Measurements from ENCODE around the gene GYS1.
A peak's percentile ranks its signal among the peaks of the same experiment; 100 is the strongest.
"Not testable (repeated sequence)": the region's sequence is repeated elsewhere in the genome, so short reads cannot be mapped to it uniquely, and the experiment has no call there.

The GYS1 gene

DNA sequence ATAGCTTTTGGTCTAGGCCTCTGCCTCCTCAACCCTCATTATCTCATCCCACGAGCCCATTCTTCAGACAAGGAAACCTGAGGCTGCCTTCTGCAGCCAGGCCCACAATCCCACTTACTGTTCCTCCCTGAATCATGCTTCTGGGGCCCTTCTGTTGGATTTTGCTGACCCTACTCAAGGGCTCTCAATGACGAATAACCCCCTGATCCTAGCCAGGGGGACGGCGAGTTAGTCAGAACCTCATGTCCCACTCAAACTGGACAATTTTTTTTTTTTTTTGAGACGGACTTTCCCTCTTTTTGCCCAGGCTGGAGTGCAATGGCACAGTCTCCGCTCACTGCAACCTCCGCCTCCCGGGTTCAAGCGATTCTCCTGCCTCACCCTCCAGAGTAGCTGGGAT lies 29.0 kb upstream of the GYS1 start:
- H3K9ac ChIP-seq (ENCODE audit: low read depth, low read length): no peak overlapping the region
- peaks cover 12% of the 10 kb centered on the region; the same call in 1 of the 2 replicates for H3K4me1 ChIP-seq (ENCODE audit: insufficient read depth, low read length)
- H3K36me3 ChIP-seq (ENCODE audit: insufficient read depth, low read length): no peaks in the 10 kb centered on the region
- H3K9me3 ChIP-seq (ENCODE audit: control insufficient read depth, insufficient read depth, low read length): no peaks in the 10 kb centered on the region

DNA sequence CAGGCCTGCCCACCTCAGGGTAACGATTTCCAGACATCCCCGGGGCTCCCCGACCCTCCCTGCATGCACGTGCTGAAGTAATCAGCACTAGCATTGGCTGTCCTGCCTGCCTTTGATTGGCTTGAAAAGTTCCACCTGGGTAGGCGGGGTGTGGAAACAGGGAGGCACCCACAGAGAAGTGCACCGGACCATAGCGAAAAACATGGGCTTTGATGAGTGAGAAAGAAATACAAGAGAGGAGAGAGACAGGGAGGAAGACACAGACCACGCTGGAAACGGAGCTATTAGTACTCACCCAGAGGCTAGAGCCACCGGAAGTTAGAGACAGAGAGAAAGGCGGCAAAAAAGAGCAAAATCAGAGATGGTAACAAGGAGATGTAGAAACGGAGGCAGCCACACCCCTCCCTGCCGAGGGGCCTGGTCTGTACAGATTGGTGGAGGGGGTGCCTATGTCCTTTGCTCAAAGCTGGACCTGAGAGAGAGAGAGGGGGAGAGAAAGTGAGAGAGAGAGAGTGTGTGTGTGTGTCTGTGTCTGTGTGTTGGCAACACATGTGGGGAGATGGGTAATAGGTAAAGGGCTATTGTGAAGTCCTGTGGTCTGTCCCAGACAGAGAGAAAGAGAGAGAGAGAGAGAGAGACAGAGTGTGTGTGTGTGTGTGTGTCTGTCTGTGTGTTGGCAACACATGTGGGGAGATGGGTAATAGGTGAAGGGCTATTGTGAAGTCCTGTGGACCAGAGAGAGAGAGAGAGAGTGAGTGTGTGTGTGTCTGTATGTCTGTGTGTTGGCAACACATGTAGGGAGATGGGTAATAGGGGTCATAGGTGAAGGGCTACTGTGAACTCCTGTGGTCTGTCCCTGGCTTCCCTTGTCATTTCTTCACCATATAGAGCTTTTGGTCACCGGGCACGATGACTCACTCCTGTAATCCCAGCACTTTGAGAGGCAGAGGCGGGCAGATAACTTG lies 28.1 kb upstream of the GYS1 start:
- no peak overlapping the region for H3K9ac ChIP-seq (ENCODE audit: low read depth, low read length)

DNA sequence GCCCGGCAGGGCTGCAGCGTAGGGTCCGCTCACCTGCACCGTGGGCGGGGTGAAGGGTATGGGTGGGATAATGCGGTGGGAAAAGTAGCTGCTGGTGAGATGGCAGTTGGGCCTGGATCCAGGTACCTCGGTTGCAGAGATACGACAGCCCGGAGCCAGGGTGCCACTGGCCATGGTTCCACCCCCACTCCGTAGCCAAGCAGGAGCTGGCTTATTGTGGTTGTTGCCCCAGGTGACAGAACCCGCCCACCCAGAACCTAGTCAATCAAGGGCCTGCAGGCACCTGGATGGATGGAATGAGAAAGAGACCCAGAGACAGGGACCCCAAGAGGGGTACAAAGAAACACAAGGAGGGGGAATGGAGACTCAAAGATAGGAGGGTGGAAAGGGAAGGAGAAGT lies 27.2 kb upstream of the GYS1 start:
- Histone ChIP-seq H3K9me3 (ENCODE audit: control insufficient read depth, insufficient read depth, low read length) (no peaks in the 10 kb centered on the region), H3K9ac (ENCODE audit: low read depth, low read length) (peak overlapping the region; percentile 75; the same call in 1 of the 2 replicates), H3K36me3 (ENCODE audit: insufficient read depth, low read length) (no peaks in the 10 kb centered on the region), H3K4me1 (ENCODE audit: insufficient read depth, low read length) (peaks cover 12% of the 10 kb centered on the region; the same call in 1 of the 2 replicates)

More for the DNA sequence above, 28.1 kb upstream of the GYS1 start:
- no peaks in the 10 kb centered on the region for H3K36me3 ChIP-seq (ENCODE audit: insufficient read depth, low read length)
- peaks cover 12% of the 10 kb centered on the region; the same call in 1 of the 2 replicates for H3K4me1 ChIP-seq (ENCODE audit: insufficient read depth, low read length)
- no peaks in the 10 kb centered on the region for H3K9me3 ChIP-seq (ENCODE audit: control insufficient read depth, insufficient read depth, low read length)

DNA sequence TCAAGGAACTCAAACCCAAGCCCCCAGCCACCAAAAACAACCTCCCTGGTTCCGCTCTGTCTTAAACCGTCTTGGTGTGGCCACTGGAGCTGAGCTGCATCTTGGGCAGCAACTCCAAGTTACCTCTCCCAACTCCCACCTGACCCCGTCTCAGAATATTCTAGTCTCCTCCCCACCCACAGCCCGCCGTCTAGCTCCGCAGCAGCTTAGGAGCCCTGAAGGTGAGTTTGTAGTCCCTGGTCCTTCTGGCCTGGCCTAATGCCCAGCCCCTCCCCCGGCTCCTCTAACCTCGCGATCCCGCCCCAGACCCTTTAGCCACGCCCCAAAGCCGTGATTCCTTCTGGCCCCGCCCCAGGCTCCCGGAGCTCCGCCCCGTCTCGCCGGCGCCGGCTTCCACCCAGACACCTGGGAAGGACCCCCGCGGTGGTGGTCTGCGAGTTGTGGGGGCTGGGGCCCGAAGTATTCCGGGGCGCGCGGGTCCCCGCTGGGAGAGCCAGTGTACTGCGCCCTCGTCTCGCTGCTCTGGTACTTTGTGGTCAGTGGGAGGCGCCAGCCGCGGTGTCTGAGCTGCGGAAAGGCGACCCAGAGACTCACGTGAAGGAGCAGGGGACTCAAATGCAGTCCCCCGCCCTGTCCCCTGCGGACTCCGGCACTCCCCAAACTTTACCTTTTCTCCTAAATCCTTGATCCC lies 26.3 kb upstream of the GYS1 start:
- Histone ChIP-seq H3K4me1 (ENCODE audit: insufficient read depth, low read length) (peaks cover 12% of the 10 kb centered on the region; the same call in 1 of the 2 replicates), H3K9ac (ENCODE audit: low read depth, low read length) (peak overlapping the region; percentile 75), H3K36me3 (ENCODE audit: insufficient read depth, low read length) (0 out of 2 replicates have a peak, but pooled peaks cover 7% of the 10 kb centered on the region), H3K9me3 (ENCODE audit: control insufficient read depth, insufficient read depth, low read length) (no peaks in the 10 kb centered on the region)

DNA sequence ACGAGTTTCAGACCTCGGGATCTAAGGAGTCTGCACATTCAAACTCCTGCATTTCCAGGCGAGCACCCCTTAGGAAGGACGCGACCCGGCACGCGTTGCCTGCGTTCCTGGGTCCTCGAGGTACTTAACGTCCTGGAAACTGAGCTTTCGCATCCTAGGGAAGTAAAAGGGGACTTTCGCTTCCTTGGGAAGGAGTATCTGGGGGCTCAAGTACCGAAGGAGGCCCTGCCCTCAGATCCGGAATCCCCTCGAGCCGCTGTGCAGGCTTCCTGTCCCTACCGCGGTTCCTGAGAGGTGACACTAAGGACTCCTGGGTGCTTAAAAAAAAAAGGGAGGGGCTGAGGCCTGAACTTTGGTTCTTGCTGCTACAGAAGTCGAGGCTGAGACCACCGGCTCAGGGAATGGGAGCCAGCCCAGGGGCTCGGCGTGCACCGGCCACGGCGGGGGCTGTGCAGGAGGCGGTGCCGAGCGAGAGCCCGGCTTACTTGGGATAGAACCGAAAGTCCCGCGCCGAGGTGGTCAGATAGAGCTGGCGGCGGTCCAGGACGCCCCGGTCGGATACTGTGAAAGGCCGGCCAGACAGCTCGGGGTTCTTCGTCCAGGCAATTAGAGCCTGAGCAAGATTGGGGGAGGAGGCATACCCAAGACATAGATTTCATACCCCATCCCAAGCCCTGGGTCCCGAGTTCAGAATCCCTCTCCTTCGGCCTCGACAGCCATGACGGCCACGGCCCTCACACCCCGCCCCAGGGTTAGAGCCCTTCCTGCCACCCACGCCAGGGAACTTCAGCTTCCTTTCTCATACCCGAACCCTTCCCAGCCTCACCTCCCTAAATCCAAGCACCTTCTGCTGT lies 25.5 kb upstream of the GYS1 start:
- not testable (repeated sequence) for H3K36me3 ChIP-seq (ENCODE audit: insufficient read depth, low read length); H3K9me3 ChIP-seq (ENCODE audit: control insufficient read depth, insufficient read depth, low read length)
- Histone ChIP-seq H3K4me1 (ENCODE audit: insufficient read depth, low read length) (peaks cover 12% of the 10 kb centered on the region; the same call in 1 of the 2 replicates), H3K9ac (ENCODE audit: low read depth, low read length) (peak overlapping the region; percentile 75)

DNA sequence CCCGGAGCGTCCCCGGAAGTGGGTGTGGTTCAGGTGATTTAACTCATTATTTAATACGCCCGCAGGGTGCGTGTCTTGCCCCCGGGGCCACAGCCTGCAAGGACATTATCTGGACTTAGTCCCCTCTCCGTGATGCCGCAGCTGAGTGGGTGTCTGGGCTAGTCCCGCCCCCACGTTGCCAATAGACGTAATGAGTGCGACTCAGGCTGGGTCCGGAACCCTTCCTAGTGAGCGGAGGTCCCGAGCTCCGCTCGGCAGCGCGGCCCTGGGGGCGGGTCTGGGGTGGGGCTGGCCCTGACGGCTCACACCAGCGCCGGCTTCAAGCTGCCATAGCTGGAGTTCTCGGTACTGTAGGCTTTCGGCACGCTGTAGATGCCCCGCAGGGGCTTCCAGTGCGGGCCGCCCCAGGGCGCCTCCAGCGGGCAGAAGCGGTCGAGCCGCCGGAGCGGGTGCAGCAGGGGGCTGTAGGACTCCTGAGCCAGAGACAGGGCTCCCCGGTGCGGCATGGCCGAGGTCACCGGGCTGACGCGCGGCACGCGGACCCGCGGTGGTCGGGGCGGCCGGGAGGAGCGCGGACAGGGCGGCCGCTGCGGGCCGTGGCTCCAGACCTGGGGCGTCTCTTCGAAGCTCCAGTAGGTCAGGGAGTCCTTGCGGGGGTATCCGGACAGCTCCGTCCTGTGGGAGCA lies 24.7 kb upstream of the GYS1 start:
- H3K36me3 ChIP-seq (ENCODE audit: insufficient read depth, low read length): peaks cover 7% of the 10 kb centered on the region; the same call in 1 of the 2 replicates
- peaks cover 12% of the 10 kb centered on the region; the same call in 1 of the 2 replicates for H3K4me1 ChIP-seq (ENCODE audit: insufficient read depth, low read length)
- H3K9me3 ChIP-seq (ENCODE audit: control insufficient read depth, insufficient read depth, low read length): no peaks in the 10 kb centered on the region
- peak overlapping the region; percentile 75 for H3K9ac ChIP-seq (ENCODE audit: low read depth, low read length)

DNA sequence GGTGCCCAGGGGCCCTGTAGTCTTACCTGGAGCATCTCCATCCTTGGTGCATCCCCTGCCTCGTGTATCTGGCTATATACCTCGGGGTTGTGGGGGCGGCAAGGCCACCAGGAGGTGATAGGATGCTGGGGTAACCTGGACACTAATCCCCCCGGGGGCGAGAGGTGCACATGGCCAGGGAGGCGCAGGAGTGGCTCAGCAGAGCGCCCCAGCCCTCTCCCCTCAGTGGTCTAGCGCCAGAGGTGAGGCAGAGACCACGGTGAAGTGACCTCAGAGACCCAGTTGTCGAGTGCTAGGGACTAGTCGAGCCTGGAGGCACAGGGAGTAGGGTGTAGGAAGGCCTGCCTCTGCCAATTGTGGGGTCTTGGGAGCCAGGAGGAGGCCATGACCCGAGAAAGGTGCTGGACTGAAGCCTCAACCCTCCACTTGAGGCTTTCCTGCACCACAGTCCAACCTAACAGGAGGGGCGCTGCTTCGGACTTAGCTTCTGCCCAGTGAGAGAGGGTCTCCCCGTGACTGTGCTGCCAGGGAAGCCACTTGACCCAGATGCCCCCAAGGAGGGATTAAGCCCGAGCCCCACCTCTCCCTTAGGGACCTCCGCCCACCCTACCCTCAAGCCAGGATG lies 24.0 kb upstream of the GYS1 start, which contains the start of gene LHB:
Gene LHB (minus strand): TSS at position 51 of the 625 bp plus-strand sequence. CDS start 10 bp downstream, at position 41.
- Histone ChIP-seq H3K9ac (ENCODE audit: low read depth, low read length) (peak within 1 kb of the TSS; percentile 75; the same call in 1 of the 2 replicates), H3K4me1 (ENCODE audit: insufficient read depth, low read length) (peaks cover 12% of the 10 kb centered on the region; the same call in 1 of the 2 replicates), H3K36me3 (ENCODE audit: insufficient read depth, low read length) (peaks cover 7% of the 10 kb centered on the region; the same call in 1 of the 2 replicates), H3K9me3 (ENCODE audit: control insufficient read depth, insufficient read depth, low read length) (no peaks in the 10 kb centered on the region)

DNA sequence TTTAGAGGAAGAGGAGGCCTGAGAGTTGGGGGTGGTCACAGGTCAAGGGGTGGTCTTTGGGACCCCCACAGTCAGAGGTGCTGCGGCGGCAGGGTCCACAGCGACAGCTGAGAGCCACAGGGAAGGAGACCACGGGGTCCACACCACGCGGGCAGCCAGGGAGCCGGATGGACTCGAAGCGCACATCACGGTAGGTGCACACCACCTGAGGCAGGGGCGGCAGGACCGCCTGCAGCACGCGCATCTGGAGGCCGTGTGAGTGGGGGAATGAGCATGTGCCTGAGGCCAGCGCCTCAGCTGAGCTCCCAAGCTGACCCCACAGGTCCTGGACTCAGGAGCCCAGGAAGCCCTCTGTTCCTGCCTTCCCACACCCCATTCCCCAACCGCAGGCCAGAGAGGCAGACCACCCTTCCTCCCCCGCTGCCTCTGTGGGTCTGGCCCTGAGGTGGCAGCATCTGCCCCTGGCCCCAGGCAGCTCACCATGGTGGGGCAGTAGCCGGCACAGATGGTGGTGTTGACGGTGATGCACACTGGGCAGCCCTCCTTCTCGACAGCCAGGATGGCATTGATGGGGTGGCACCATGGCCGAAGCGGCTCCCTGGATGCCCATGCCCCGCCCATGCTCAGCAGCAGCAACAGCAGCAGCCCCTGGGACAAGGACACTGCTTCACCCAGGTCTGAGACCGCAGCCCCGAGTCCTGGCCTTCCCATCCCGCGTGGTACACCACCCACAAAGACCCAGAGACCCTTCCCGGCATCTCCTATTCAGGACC lies 23.1 kb upstream of the GYS1 start:
- no peak overlapping the region for H3K9ac ChIP-seq (ENCODE audit: low read depth, low read length)
- peaks cover 14% of the 10 kb centered on the region; the same call in 1 of the 2 replicates for H3K36me3 ChIP-seq (ENCODE audit: insufficient read depth, low read length)
- no peaks in the 10 kb centered on the region for H3K9me3 ChIP-seq (ENCODE audit: control insufficient read depth, insufficient read depth, low read length)
- H3K4me1 ChIP-seq (ENCODE audit: insufficient read depth, low read length): peaks cover 8% of the 10 kb centered on the region; the same call in 1 of the 2 replicates

DNA sequence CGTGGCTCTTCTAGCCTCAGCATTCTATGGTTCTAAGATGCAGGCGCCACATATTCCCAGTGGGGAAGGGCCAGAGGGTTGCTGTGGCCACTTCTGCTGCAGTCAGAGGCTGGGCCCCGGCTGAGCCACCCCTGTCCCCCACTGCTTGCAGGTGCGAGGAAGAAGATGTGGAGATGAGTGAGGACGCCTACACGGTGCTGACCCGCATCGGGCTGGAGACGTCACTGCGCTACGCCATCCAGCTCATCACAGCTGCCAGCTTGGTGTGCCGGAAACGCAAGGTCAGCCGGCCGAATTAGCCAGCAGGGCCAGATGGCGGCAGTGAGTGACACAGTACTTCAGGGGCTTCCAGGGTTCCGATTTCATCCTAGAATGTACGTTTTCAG lies 21.8 kb upstream of the GYS1 start:
- Histone ChIP-seq H3K36me3 (ENCODE audit: insufficient read depth, low read length) (peaks cover 20% of the 10 kb centered on the region), H3K9me3 (ENCODE audit: control insufficient read depth, insufficient read depth, low read length) (no peaks in the 10 kb centered on the region), H3K9ac (ENCODE audit: low read depth, low read length) (no peak overlapping the region), H3K4me1 (ENCODE audit: insufficient read depth, low read length) (no peaks in the 10 kb centered on the region)

DNA sequence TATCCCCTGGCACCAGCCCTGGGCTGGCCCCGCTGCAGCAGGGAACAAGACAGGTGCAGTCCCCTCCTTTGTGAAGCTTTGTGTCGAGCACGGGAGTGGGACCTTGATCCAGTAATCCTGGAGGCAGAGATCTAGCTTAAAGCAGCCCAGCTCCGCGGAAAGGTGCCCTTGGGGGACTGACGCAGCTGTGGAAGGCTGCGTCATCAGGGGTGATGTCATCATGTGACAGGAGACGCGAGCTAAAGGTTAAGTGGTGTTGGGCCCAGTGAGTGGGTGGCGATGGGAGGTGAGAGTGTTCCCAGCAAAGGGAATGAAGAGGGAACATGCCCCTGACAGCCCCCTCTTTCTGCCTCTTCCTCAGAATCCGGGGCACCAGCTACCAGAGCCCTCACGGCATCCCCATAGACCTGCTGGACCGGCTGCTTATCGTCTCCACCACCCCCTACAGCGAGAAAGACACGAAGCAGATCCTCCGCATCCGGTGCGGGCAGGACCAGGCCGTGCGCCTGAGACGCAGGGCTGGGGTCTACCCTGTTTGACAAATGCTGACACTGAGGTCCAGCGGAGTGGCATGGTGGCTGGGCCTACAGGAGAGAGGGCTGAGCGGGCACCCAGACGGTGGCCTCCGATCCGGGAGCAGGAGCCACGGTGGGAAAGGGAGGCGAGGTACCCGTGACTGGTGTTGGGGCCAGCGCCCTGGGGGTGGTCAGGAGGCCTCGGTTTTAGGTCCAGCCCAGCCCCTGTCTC lies 21.2 kb upstream of the GYS1 start:
- Histone ChIP-seq H3K9me3 (ENCODE audit: control insufficient read depth, insufficient read depth, low read length) (no peaks in the 10 kb centered on the region), H3K9ac (ENCODE audit: low read depth, low read length) (no peak overlapping the region), H3K36me3 (ENCODE audit: insufficient read depth, low read length) (peaks cover 20% of the 10 kb centered on the region), H3K4me1 (ENCODE audit: insufficient read depth, low read length) (no peaks in the 10 kb centered on the region)

DNA sequence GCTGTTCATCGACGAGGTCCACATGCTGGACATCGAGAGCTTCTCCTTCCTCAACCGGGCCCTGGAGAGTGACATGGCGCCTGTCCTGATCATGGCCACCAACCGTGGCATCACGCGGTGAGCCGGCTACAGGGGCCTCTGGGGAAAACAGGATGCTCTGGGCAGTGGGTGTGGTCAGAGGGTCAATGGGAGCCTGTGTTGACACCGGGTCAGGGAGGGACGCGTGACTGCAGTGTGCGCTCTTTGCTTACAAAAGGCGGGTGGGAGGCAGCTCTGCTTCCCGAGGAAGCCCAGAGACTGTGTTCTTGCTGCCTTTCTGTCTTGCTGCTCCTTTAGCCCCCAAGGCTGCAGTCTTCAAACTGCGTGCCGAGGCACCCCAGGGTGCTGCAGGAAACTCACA lies 18.1 kb upstream of the GYS1 start:
- Histone ChIP-seq H3K36me3 (ENCODE audit: insufficient read depth, low read length) (peaks cover 24% of the 10 kb centered on the region), H3K9ac (ENCODE audit: low read depth, low read length) (no peak overlapping the region), H3K9me3 (ENCODE audit: control insufficient read depth, insufficient read depth, low read length) (no peaks in the 10 kb centered on the region), H3K4me1 (ENCODE audit: insufficient read depth, low read length) (no peaks in the 10 kb centered on the region)

DNA sequence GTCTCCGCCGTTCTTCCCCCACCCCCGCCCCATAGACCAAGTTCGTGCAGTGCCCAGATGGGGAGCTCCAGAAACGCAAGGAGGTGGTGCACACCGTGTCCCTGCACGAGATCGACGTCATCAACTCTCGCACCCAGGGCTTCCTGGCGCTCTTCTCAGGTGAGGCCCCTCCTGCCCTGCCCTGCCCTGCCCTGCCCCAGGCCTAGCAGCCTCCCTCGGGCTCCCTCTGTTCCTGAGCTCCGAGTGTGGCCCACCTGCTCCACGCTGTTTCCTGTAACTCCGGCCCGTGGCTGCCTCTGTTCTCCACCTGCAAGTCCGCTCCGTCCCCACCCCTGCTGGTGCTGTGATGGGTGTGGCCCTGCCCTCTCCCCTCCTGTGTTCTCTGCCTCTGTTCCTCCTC lies 17.3 kb upstream of the GYS1 start:
- H3K36me3 ChIP-seq (ENCODE audit: insufficient read depth, low read length): peaks cover 24% of the 10 kb centered on the region
- no peaks in the 10 kb centered on the region for H3K9me3 ChIP-seq (ENCODE audit: control insufficient read depth, insufficient read depth, low read length)

More for the DNA sequence above, 17.3 kb upstream of the GYS1 start:
- Histone ChIP-seq H3K9ac (ENCODE audit: low read depth, low read length) (no peak overlapping the region), H3K4me1 (ENCODE audit: insufficient read depth, low read length) (no peaks in the 10 kb centered on the region)
